ENCODE data around the gene SRRM1. TPM values are rescaled to one million over a fixed set of nuclear protein-coding genes. Genes with fewer than 3 reads are reported as not detected.

Gene SRRM1
- polyA plus RNA-seq, 3 donors: 55.9 to 106 (median 75.9) TPM

GRCh38 chr1:24714859-24715520 lies 71.9 kb downstream of the SRRM1 start:
- Mint-ChIP-seq H3K9me3 (no peaks in the 10 kb centered on the region), H3K27ac (peak overlapping the region in 1 of 7 donors; percentile 77)

GRCh38 chr1:24715658-24716057 lies 72.6 kb downstream of the SRRM1 start:
- H3K79me2 ChIP-seq (ENCODE audit: insufficient read depth, low read length): no peaks in the 10 kb centered on the region
- H3K9ac ChIP-seq (ENCODE audit: insufficient read depth, low read length, poor library complexity, severe bottlenecking): no peak overlapping the region
- no peak overlapping the region for H3K4me3 ChIP-seq (replicated peaks in 1 of 3; ENCODE audit: low read depth in 2 of 3, low read length in 3 of 3)
- intact Hi-C loops (cut with micrococcal nuclease): no loop called here
- H3K27me3 ChIP-seq (ENCODE audit: control insufficient read depth in 2 of 2, insufficient read depth in 2 of 2, low read length in 2 of 2): no peaks in the 10 kb centered on the region
- 100% methylated on average over 1 of the region's 7 CpGs for WGBS (ENCODE audit: insufficient coverage)
- Mint-ChIP-seq H3K9me3 (no peaks in the 10 kb centered on the region), H3K36me3 (no peaks in the 10 kb centered on the region), H3K27ac (peak overlapping the region in 2 of 7 donors; percentile 64 to 77), H3K27me3 (ENCODE audit: low read depth in 3 of 3) (peaks cover 0 to 4% (median 1%) of the 10 kb centered on the region in 3 donors), H3K4me1 (peaks cover 39% of the 10 kb centered on the region), H3K4me3 (no peak overlapping the region)
- H3K9me3 ChIP-seq (replicated peaks in 1 of 2; ENCODE audit: control insufficient read depth in 1 of 2, insufficient read depth in 1 of 2, low read length in 2 of 2): no peaks in the 10 kb centered on the region
- no peak overlapping the region for H3K27ac ChIP-seq (ENCODE audit: low read depth in 1 of 2, low read length in 2 of 2)
- H3K4me1 ChIP-seq (ENCODE audit: control insufficient read depth in 1 of 2, insufficient read depth in 2 of 2, low read length in 2 of 2): peaks cover 28 to 36% of the 10 kb centered on the region in 2 donors
- no peaks in the 10 kb centered on the region for H4K20me1 ChIP-seq (ENCODE audit: insufficient read depth, low read length)
- no peaks in the 10 kb centered on the region for H3K36me3 ChIP-seq (replicated peaks in 1 of 2; ENCODE audit: control insufficient read depth in 1 of 2, insufficient read depth in 2 of 2, low read length in 2 of 2)
- no peak overlapping the region for H2AFZ ChIP-seq (ENCODE audit: insufficient read depth, low read depth, low read length, poor library complexity, severe bottlenecking)
- H3K4me2 ChIP-seq (replicated peaks; ENCODE audit: extremely low read depth, low read length, poor library complexity, severe bottlenecking): no peak overlapping the region
- DNase-seq: no peak
- no peak for TF ChIP-seq CTCF (IDR thresholded peaks at IDR 0.05)

More at GRCh38 chr1:24714859-24715520, 71.9 kb downstream of the SRRM1 start:
- WGBS (ENCODE audit: insufficient coverage): 98% methylated on average over 5 of the region's 8 CpGs
- intact Hi-C loops (cut with micrococcal nuclease): no loop called here
- Histone ChIP-seq H3K9me3 (replicated peaks in 1 of 2; ENCODE audit: control insufficient read depth in 1 of 2, insufficient read depth in 1 of 2, low read length in 2 of 2) (no peaks in the 10 kb centered on the region), H3K4me2 (replicated peaks; ENCODE audit: extremely low read depth, low read length, poor library complexity, severe bottlenecking) (no peak overlapping the region), H3K4me3 (replicated peaks in 1 of 3; ENCODE audit: low read depth in 2 of 3, low read length in 3 of 3) (no peak overlapping the region), H3K36me3 (replicated peaks in 1 of 2; ENCODE audit: control insufficient read depth in 1 of 2, insufficient read depth in 2 of 2, low read length in 2 of 2) (no peaks in the 10 kb centered on the region), H3K79me2 (ENCODE audit: insufficient read depth, low read length) (no peaks in the 10 kb centered on the region), H3K27me3 (ENCODE audit: control insufficient read depth in 2 of 2, insufficient read depth in 2 of 2, low read length in 2 of 2) (no peaks in the 10 kb centered on the region), H3K9ac (ENCODE audit: insufficient read depth, low read length, poor library complexity, severe bottlenecking) (no peak overlapping the region), H4K20me1 (ENCODE audit: insufficient read depth, low read length) (no peaks in the 10 kb centered on the region), H3K4me1 (ENCODE audit: control insufficient read depth in 1 of 2, insufficient read depth in 2 of 2, low read length in 2 of 2) (peaks cover 28 to 36% of the 10 kb centered on the region in 2 donors), H3K27ac (ENCODE audit: low read depth in 1 of 2, low read length in 2 of 2) (no peak overlapping the region), H2AFZ (ENCODE audit: insufficient read depth, low read depth, low read length, poor library complexity, severe bottlenecking) (no peak overlapping the region)
- Mint-ChIP-seq H3K36me3 (no peaks in the 10 kb centered on the region), H3K4me1 (peaks cover 37% of the 10 kb centered on the region), H3K4me3 (no peak overlapping the region), H3K27me3 (ENCODE audit: low read depth in 3 of 3) (peaks cover 0 to 4% (median 1%) of the 10 kb centered on the region in 3 donors)
- no peak for TF ChIP-seq CTCF (IDR thresholded peaks at IDR 0.05)
- DNase-seq: no peak
